GM21528 (cell line): ENCODE data around the gene C2orf42.
"Not testable (repeated sequence)": the region's sequence is repeated elsewhere in the genome, so short reads cannot be mapped to it uniquely, and the experiment has no call there.

ENCODE experiments used
- ATAC-seq: cut with Tn5 transposase; IDR thresholded peaks from one replicate; pipeline ENCODE4 v1.9.1; 2021; ENCODE audit warnings: mild to moderate bottlenecking, moderate library complexity; ENCODE audit not compliant: unreplicated experiment, low FRiP score

Gene C2orf42

GRCh38 chr2:70111752-70112591, 78.8 kb downstream of the C2orf42 start:
- ATAC-seq, result no peak

GRCh38 chr2:70110397-70110796, 80.4 kb downstream of the C2orf42 start:
- not testable (repeated sequence) for ATAC-seq

GRCh38 chr2:70106138-70106537, 84.7 kb downstream of the C2orf42 start:
- not testable (repeated sequence) for ATAC-seq

- no peak for ATAC-seq
These were observed 86.3 kb downstream of the C2orf42 start for GRCh38 chr2:70104231-70105111.

- no peak for ATAC-seq
These were observed 87.2 kb downstream of the C2orf42 start for GRCh38 chr2:70103531-70104061.

- not testable (repeated sequence) for ATAC-seq
These were observed 88.4 kb downstream of the C2orf42 start for GRCh38 chr2:70102323-70102905.

- not testable (repeated sequence) for ATAC-seq
These were observed 89.1 kb downstream of the C2orf42 start for GRCh38 chr2:70101686-70102085.

GRCh38 chr2:70101174-70101573, 89.6 kb downstream of the C2orf42 start:
- ATAC-seq, result no peak
